Astrocyte of the spinal cord (primary cell): ENCODE data around the gene ASPM.
"Not testable (repeated sequence)": the region's sequence is repeated elsewhere in the genome, so short reads cannot be mapped to it uniquely, and the experiment has no call there.

Experiments
- DNase-seq: peaks from one replicate; pipeline ENCODE4 v3.0.0; 2011; ENCODE audit warnings: low read depth, low spot score
- H3K4me3 ChIP-seq: 2 replicates; pipeline ENCODE4 v1.5.1; 2011; ENCODE audit warnings: low read depth, mild to moderate bottlenecking, low read length, moderate library complexity
- in situ Hi-C: cut with HindIII; loops from 2 replicates; pipeline ENCODE4 v1.10.0; 2017; ENCODE audit warnings: low sequenced_read_pairs
- TF ChIP-seq, protein P1 (sequence below): IDR thresholded peaks from 2 replicates; pipeline ENCODE4 v1.5.1; 2012; ENCODE audit warnings: low read depth, mild to moderate bottlenecking, low read length, inconsistent platforms

The ASPM gene

DNA sequence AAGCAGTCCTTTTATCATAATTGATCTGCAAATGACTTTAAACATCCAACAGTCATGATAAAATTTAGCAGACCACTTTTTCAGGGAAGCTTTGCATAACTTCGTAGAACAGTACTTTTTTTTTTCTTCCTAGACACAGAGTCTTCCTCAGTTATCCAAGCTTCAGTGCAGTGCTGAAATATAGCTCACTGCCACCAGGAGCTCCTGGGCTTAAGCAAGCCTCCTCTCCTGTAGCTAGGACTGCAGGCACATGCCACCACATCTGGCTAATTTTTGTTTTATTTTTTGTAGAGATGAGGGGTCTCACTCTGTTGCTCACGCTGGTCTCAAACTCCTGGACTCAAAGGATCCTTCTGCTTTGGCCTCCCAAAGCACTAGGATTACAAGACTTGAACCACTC is 83.3 kb downstream of the ASPM start:
- no peak overlapping the region for H3K4me3 ChIP-seq
- in situ Hi-C loops, result no loop called here
- no peak for DNase-seq
- TF ChIP-seq, protein P1, sequence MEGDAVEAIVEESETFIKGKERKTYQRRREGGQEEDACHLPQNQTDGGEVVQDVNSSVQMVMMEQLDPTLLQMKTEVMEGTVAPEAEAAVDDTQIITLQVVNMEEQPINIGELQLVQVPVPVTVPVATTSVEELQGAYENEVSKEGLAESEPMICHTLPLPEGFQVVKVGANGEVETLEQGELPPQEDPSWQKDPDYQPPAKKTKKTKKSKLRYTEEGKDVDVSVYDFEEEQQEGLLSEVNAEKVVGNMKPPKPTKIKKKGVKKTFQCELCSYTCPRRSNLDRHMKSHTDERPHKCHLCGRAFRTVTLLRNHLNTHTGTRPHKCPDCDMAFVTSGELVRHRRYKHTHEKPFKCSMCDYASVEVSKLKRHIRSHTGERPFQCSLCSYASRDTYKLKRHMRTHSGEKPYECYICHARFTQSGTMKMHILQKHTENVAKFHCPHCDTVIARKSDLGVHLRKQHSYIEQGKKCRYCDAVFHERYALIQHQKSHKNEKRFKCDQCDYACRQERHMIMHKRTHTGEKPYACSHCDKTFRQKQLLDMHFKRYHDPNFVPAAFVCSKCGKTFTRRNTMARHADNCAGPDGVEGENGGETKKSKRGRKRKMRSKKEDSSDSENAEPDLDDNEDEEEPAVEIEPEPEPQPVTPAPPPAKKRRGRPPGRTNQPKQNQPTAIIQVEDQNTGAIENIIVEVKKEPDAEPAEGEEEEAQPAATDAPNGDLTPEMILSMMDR, result no peak

DNA sequence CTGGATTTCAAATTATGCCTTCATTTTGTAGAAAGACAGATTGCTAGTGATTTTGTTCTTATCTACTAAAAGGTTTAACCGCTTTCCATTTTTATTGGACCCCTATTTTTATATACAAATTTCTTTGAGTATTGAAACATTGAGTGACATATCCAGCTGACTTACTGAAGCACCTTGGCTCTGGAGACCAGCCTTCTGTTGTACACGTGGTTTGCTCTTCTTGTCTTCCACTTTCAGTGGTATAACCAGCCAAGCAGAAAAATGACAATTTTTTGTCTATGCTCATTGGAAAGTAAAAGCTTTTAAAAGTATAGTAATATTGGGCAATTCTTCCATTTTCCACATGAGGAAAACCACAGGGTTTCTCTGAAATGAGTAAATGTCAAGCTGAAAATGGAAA is 83.8 kb downstream of the ASPM start:
- DNase-seq, result no peak
- TF ChIP-seq, protein P1, result no peak
- in situ Hi-C loops, result no loop called here
- H3K4me3 ChIP-seq, result no peak overlapping the region

DNA sequence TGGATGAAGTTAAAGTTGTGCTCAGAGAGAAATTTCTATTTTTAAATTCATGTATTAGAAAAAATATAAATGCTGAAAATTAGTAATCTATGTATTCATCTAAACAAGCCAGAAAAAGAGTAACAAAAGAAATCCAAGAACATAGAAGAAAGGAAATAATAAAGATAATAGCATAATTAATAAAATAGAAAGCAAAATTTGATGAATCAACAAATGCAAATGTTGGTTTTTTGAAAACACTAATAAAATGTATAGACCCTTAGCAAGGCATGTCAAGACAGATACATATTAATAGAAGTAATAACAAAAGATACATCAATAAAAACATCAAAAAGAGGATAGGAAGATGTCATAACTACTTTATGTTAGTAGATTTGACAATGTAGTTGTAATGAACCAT is 97.4 kb downstream of the ASPM start:
- in situ Hi-C loops, result no loop called here
- TF ChIP-seq, protein P1, result no peak
- no peak for DNase-seq
- no peak overlapping the region for H3K4me3 ChIP-seq

DNA sequence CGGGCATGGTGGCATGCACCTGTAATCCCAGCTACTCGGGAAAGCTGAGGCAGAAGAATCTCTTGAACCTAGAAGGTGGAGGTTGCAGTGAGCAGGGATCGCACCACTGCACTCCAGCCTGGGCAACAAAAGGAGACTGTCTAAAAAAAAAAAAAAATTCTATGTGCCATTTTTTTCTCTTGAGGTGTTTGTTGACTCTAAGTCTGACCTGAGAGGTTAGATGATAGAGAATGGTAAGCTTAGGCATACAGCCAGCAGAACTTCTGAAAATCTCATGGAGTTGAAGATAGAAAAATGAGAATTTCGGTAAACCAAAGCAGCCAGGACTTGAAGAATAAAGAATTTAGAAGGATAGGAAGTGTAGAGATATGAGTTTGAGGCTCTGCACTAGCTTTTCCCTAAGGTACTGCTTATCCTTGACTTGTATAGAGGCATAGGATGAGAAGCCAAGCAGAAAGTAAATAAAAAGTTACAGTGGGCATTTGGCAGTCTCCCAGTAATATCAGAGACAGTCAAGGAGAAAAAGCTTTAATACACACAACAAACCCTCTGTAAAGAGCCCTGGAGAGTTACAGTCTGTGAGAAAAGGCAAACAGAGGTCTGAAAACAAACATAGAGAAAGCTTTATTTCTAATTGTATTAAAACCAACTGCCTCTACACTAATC is 103.7 kb downstream of the ASPM start:
- no peak for DNase-seq
- H3K4me3 ChIP-seq, result no peak overlapping the region
- in situ Hi-C loops, result no loop called here
- TF ChIP-seq, protein P1, result no peak

DNA sequence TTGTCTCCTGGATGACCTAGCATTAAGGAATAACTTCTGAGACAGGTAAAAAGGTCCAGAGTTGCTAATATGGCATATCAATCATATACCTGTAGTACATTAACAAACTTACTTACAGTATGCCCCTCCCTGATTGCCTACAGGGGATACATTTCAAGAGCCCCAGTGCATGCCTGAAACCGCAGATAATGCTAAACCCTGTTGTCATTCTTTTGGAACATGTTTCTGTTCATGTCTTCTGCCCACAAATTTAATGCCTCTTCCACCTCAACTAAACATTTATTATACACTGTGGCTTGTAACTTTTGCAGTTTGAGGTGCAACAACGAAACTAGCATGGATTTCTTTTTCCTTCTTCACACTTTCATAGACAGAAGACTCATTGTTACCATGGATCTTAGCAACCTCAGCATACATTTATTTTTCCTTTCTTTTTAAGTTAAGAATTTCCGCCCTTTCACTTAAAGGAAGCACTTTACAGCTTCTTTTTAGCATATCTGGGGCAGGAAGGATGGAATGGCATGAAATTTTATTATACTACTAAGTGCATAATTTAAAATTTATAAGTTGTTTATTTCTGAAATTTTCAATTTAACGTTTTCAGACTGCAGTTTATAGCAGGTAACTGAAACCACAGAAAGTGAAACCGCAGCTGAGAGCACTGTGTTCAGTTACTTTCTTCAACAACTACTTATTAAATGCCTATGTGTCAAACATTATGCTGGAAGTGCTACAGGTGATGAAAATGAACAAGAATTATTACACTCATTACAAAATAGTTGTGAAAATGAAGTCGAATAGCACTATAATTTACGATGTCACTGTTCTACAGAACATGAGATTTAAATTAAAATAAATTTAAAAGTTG is 104.7 kb downstream of the ASPM start:
- in situ Hi-C loops, result no loop called here
- TF ChIP-seq, protein P1, result no peak
- no peak for DNase-seq
- no peak overlapping the region for H3K4me3 ChIP-seq

DNA sequence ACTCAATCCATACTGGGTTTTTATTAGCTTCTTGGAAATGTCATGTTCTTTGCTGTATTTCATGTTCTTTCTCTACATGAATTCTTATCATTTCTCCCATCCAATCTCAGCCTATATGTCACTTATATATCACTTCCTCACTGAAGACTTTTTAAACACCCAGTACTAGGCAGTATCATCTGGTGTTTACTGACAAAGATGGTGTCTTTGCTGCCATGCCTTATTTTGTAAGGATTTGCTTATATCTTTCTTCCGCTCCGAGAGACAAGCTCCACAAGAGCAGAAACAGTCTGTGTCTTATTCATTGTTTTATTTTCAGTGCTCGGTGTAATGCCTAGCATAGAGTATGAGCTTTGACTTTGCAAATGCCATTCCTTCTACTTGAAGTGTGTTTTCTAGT is 109.6 kb downstream of the ASPM start:
- TF ChIP-seq, protein P1, result no peak
- no peak overlapping the region for H3K4me3 ChIP-seq
- in situ Hi-C loops, result no loop called here
- no peak for DNase-seq

DNA sequence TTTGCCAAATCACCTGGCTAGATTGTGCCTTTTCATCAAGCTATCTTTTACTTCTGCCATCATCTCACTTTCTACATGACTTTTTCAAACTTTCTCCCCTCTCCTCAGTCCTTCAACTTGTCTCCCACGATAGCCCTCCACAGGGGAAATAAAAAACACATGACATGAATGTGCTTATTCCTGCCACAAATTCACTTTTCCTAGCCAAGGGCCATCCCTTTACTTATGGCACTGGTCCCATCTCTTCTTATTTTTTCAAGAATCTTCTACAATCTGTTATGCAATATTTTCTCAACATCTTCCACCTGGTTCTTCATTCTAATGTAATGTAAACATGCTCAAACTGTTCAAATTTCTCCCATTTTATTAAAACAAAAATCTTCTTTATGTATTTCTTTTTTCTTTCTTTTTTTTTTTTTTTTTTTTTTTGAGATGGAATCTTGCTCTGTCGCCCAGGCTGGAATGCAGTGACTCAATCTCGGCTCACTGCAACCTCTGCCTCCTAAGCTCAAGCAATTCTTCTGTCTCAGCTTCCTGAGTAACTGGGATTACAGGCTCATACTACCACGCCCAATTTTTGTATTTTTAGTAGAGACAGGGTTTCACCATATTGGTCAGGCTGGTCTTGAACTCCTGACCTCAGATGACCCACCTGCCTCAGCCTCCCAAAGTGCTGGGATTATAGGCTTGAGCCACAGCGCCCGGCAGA is 111.7 kb downstream of the ASPM start:
- H3K4me3 ChIP-seq, in situ Hi-C loops: not testable (repeated sequence)
- peak; percentile 59 for DNase-seq
